Hematopoietic multipotent progenitor cell treated with erythropoietin and hydrocortisone succinate and interleukin-3 and kit ligand, for 6 days (in vitro differentiated cells): Measurements from ENCODE around the gene DGKI.

Experiments used
- DNase-seq: peaks from one replicate; pipeline ENCODE4 v3.0.0-alpha.2; 2015

The DGKI gene

GRCh38 chr7:137787301-137787976 is 59.3 kb downstream of the DGKI start:
- DNase-seq, result no peak

GRCh38 chr7:137778511-137778910 is 68.3 kb downstream of the DGKI start:
- DNase-seq, result no peak

GRCh38 chr7:137774793-137775201 is 72.0 kb downstream of the DGKI start:
- no peak for DNase-seq

- DNase-seq, result no peak
Measured at GRCh38 chr7:137772748-137773147, 74.0 kb downstream of the DGKI start.

- DNase-seq, result no peak
Measured at GRCh38 chr7:137772316-137772715, 74.5 kb downstream of the DGKI start.

GRCh38 chr7:137771679-137772078 is 75.1 kb downstream of the DGKI start:
- DNase-seq, result no peak

GRCh38 chr7:137771273-137771672 is 75.5 kb downstream of the DGKI start:
- no peak for DNase-seq

GRCh38 chr7:137768366-137768765 is 78.4 kb downstream of the DGKI start:
- no peak for DNase-seq

- no peak for DNase-seq
Measured at GRCh38 chr7:137762334-137762733, 84.4 kb downstream of the DGKI start.

- no peak for DNase-seq
Measured at GRCh38 chr7:137760111-137760510, 86.7 kb downstream of the DGKI start.

GRCh38 chr7:137757146-137757925 is 89.4 kb downstream of the DGKI start:
- DNase-seq, result peak; percentile 3

- DNase-seq, result peak; percentile 2
Measured at GRCh38 chr7:137755846-137756651, 90.7 kb downstream of the DGKI start.

- DNase-seq, result peak; percentile 60
Measured at GRCh38 chr7:137755427-137755826, 91.3 kb downstream of the DGKI start.

- peak; percentile 8 for DNase-seq
Measured at GRCh38 chr7:137753948-137754851, 92.6 kb downstream of the DGKI start.

GRCh38 chr7:137753575-137753947 is 93.2 kb downstream of the DGKI start:
- DNase-seq, result no peak

GRCh38 chr7:137753067-137753466 is 93.7 kb downstream of the DGKI start:
- DNase-seq, result no peak

- DNase-seq, result no peak
Measured at GRCh38 chr7:137751361-137752009, 95.3 kb downstream of the DGKI start.

- no peak for DNase-seq
Measured at GRCh38 chr7:137747359-137748031, 99.3 kb downstream of the DGKI start.

- DNase-seq, result no peak
Measured at GRCh38 chr7:137743021-137743420, 103.8 kb downstream of the DGKI start.

GRCh38 chr7:137742051-137742450 is 104.7 kb downstream of the DGKI start:
- DNase-seq, result no peak

GRCh38 chr7:137741443-137741842 is 105.3 kb downstream of the DGKI start:
- DNase-seq, result no peak
